WTC11 (cell line): Measurements from ENCODE around the gene TSHZ1. TPM values are rescaled to one million over a fixed set of nuclear protein-coding genes. Genes with fewer than 3 reads are reported as not detected.

ENCODE experiments used
- ATAC-seq: fragments of 200-7000 bp; cut with Tn5 transposase; 2 replicates; pipeline ENCODE4 v1.10.0; 2021; ENCODE audit warnings: mild to moderate bottlenecking, moderate library complexity
- CTCF ChIA-PET: fragments of 300-600 bp; sonication (Branson Sonifier 250); formaldehyde crosslinking; loops from one replicate; lab custom pipeline; 2021; ENCODE audit warnings: antibody characterized with exemption; lab: Charles Lee
- POLR2A ChIA-PET: fragments of 350-600 bp; sonication (Branson Sonifier 250); formaldehyde crosslinking; loops from one replicate; lab custom pipeline; 2021; ENCODE audit warnings: antibody characterized with exemption; lab: Charles Lee
- DNase-seq: peaks from one replicate; pipeline ENCODE4 v3.0.0; 2021; ENCODE audit warnings: low spot score
- H3K27ac Mint-ChIP-seq: 2 replicates; pipeline ENCODE4 v1.8.0; 2021; ENCODE audit warnings: mixed read lengths
- H3K27me3 Mint-ChIP-seq: 2 replicates; pipeline ENCODE4 v1.8.0; 2021; ENCODE audit warnings: low read depth, mild to moderate bottlenecking, moderate library complexity, mixed read lengths
- H3K36me3 Mint-ChIP-seq: 2 replicates; pipeline ENCODE4 v1.8.0; 2021; ENCODE audit warnings: mixed read lengths
- H3K4me1 Mint-ChIP-seq: 2 replicates; pipeline ENCODE4 v1.8.0; 2022; ENCODE audit warnings: mixed read lengths
- H3K4me3 Mint-ChIP-seq: 2 replicates; pipeline ENCODE4 v1.8.0; 2021; ENCODE audit warnings: mild to moderate bottlenecking, moderate library complexity, mixed read lengths
- H3K9me3 Mint-ChIP-seq: 2 replicates; pipeline ENCODE4 v1.8.0; 2021; ENCODE audit warnings: mixed read lengths
- CREB1 ChIP-seq: sonication (generic); formaldehyde crosslinking; IDR thresholded peaks from 2 replicates; pipeline ENCODE4 v1.8.0; 2023; ENCODE audit warnings: mild to moderate bottlenecking, missing genetic modification reagents
- ELF4 ChIP-seq: sonication (generic); formaldehyde crosslinking; IDR thresholded peaks from 2 replicates; pipeline ENCODE4 v1.8.1; 2022; ENCODE audit warnings: low read depth, mild to moderate bottlenecking, moderate library complexity, missing genetic modification reagents
- ESRRA ChIP-seq: sonication (generic); formaldehyde crosslinking; IDR thresholded peaks from 2 replicates; pipeline ENCODE4 v1.8.1; 2022; ENCODE audit warnings: mild to moderate bottlenecking, missing genetic modification reagents, borderline replicate concordance
- ETV6 ChIP-seq: sonication (generic); formaldehyde crosslinking; IDR thresholded peaks from 2 replicates; pipeline ENCODE4 v1.8.1; 2022; ENCODE audit warnings: mild to moderate bottlenecking, missing genetic modification reagents
- GRHL2 ChIP-seq: fragments of 250-450 bp; sonication (Bioruptor Pico); IDR thresholded peaks from 2 replicates; pipeline ENCODE4 v1.8.0; 2022; ENCODE audit warnings: mild to moderate bottlenecking, moderate library complexity; ENCODE audit not compliant: insufficient replicate concordance, severe bottlenecking
- HMGXB4 ChIP-seq: sonication (generic); formaldehyde crosslinking; IDR thresholded peaks from 2 replicates; pipeline ENCODE4 v1.8.1; 2023; ENCODE audit warnings: mild to moderate bottlenecking, moderate library complexity, missing genetic modification reagents
- NR1H2 ChIP-seq: sonication (generic); formaldehyde crosslinking; IDR thresholded peaks from 2 replicates; pipeline ENCODE4 v1.9.0; 2021; ENCODE audit warnings: mild to moderate bottlenecking, moderate library complexity, missing genetic modification reagents
- TEAD4 ChIP-seq: sonication (generic); formaldehyde crosslinking; IDR thresholded peaks from 2 replicates; pipeline ENCODE4 v1.8.0; 2022; ENCODE audit warnings: mild to moderate bottlenecking, missing genetic modification reagents
- TP53 ChIP-seq: sonication (generic); formaldehyde crosslinking; IDR thresholded peaks from 2 replicates; pipeline ENCODE4 v1.8.1; 2023; ENCODE audit warnings: mild to moderate bottlenecking, missing genetic modification reagents
- USF2 ChIP-seq: sonication (generic); formaldehyde crosslinking; IDR thresholded peaks from 2 replicates; pipeline ENCODE4 v1.8.1; 2023; ENCODE audit warnings: mild to moderate bottlenecking, missing genetic modification reagents, moderate library complexity
- ZNF232 ChIP-seq: sonication (generic); formaldehyde crosslinking; IDR thresholded peaks from 2 replicates; pipeline ENCODE4 v1.8.0; 2022; ENCODE audit warnings: mild to moderate bottlenecking, missing genetic modification reagents
- ZSCAN18 ChIP-seq: fragments of 250-450 bp; sonication (Bioruptor Pico); IDR thresholded peaks from 2 replicates; pipeline ENCODE4 v2.1.2; 2022; ENCODE audit warnings: mild to moderate bottlenecking, moderate library complexity
- total RNA-seq: library from RNA; stranded (reverse); gene quantifications from 3 replicates; pipeline ENCODE4 v1.2.3, GENCODE V29; 2021
- TF ChIP-seq, protein P1 (sequence below): sonication (generic); formaldehyde crosslinking; IDR thresholded peaks from 2 replicates; pipeline ENCODE4 v1.8.0; 2023; ENCODE audit warnings: missing genetic modification reagents, mild to moderate bottlenecking, borderline replicate concordance
- TF ChIP-seq, protein P2 (sequence below): fragments of 250-450 bp; sonication (Bioruptor Pico); IDR thresholded peaks from 2 replicates; pipeline ENCODE4 v1.9.0; 2021; ENCODE audit warnings: moderate library complexity, mild to moderate bottlenecking, inconsistent platforms, borderline replicate concordance
- TF ChIP-seq, protein P3 (sequence below): sonication (generic); formaldehyde crosslinking; IDR thresholded peaks from 2 replicates; pipeline ENCODE4 v1.8.0; 2022; ENCODE audit warnings: missing genetic modification reagents

Gene TSHZ1
- total RNA-seq, 1 experiment from 2014 or later, result 2.9 TPM

DNA sequence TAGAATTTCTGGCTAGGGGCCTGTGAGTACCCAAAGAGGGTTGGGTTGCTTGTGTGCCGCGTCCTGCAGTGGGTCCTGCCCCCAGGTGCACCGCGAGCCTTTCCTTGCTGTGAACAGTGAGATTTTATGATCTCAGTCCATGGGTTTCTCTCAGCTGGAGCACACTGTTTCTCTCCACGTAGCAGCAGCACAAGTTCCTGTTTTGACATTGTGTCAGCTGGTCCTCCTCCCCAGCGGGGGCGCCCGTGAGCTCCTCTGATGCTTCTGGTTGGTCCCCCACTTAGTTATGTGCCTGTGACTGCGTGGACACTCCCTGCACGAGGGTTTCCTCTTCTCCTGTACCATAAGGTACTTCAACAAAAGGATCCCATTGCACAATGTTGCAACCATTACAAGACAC lies 29.8 kb downstream of the TSHZ1 start (continued):
- TF ChIP-seq, protein P1, sequence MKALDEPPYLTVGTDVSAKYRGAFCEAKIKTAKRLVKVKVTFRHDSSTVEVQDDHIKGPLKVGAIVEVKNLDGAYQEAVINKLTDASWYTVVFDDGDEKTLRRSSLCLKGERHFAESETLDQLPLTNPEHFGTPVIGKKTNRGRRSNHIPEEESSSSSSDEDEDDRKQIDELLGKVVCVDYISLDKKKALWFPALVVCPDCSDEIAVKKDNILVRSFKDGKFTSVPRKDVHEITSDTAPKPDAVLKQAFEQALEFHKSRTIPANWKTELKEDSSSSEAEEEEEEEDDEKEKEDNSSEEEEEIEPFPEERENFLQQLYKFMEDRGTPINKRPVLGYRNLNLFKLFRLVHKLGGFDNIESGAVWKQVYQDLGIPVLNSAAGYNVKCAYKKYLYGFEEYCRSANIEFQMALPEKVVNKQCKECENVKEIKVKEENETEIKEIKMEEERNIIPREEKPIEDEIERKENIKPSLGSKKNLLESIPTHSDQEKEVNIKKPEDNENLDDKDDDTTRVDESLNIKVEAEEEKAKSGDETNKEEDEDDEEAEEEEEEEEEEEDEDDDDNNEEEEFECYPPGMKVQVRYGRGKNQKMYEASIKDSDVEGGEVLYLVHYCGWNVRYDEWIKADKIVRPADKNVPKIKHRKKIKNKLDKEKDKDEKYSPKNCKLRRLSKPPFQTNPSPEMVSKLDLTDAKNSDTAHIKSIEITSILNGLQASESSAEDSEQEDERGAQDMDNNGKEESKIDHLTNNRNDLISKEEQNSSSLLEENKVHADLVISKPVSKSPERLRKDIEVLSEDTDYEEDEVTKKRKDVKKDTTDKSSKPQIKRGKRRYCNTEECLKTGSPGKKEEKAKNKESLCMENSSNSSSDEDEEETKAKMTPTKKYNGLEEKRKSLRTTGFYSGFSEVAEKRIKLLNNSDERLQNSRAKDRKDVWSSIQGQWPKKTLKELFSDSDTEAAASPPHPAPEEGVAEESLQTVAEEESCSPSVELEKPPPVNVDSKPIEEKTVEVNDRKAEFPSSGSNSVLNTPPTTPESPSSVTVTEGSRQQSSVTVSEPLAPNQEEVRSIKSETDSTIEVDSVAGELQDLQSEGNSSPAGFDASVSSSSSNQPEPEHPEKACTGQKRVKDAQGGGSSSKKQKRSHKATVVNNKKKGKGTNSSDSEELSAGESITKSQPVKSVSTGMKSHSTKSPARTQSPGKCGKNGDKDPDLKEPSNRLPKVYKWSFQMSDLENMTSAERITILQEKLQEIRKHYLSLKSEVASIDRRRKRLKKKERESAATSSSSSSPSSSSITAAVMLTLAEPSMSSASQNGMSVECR (CRISPR knock-in tag), result no peak
- TF ChIP-seq ZSCAN18, result no peak
- no peak for TF ChIP-seq CREB1 (CRISPR knock-in tag)
- no peak for TF ChIP-seq TP53 (CRISPR knock-in tag)
- TF ChIP-seq ETV6, result no peak
- no peak for TF ChIP-seq USF2 (CRISPR knock-in tag)
- no peak for TF ChIP-seq TEAD4 (CRISPR knock-in tag)
- TF ChIP-seq GRHL2 (CRISPR knock-in tag), result no peak
- no peak for TF ChIP-seq HMGXB4 (CRISPR knock-in tag)

GRCh38 chr18:75241705-75242104 lies 31.1 kb downstream of the TSHZ1 start:
- no peak for ATAC-seq
- H3K36me3 Mint-ChIP-seq, result 0 out of 2 replicates have a peak, but pooled peaks cover 4% of the 10 kb centered on the region
- no peaks in the 10 kb centered on the region; the same call in 1 of the 2 replicates for H3K27me3 Mint-ChIP-seq
- H3K4me3 Mint-ChIP-seq, result no peak overlapping the region
- no peak for DNase-seq
- peaks cover 24% of the 10 kb centered on the region for H3K9me3 Mint-ChIP-seq
- no peak for TF ChIP-seq ELF4
- TF ChIP-seq, protein P2, sequence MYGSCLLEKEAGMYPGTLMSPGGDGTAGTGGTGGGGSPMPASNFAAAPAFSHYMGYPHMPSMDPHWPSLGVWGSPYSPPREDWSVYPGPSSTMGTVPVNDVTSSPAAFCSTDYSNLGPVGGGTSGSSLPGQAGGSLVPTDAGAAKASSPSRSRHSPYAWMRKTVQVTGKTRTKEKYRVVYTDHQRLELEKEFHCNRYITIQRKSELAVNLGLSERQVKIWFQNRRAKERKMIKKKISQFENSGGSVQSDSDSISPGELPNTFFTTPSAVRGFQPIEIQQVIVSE (CRISPR knock-in tag), result no peak
- TF ChIP-seq CREB1 (CRISPR knock-in tag), result no peak
- no peak for TF ChIP-seq ZNF232
- TF ChIP-seq ESRRA (CRISPR knock-in tag), result no peak
- TF ChIP-seq NR1H2 (CRISPR knock-in tag), result no peak
- TF ChIP-seq, protein P3, sequence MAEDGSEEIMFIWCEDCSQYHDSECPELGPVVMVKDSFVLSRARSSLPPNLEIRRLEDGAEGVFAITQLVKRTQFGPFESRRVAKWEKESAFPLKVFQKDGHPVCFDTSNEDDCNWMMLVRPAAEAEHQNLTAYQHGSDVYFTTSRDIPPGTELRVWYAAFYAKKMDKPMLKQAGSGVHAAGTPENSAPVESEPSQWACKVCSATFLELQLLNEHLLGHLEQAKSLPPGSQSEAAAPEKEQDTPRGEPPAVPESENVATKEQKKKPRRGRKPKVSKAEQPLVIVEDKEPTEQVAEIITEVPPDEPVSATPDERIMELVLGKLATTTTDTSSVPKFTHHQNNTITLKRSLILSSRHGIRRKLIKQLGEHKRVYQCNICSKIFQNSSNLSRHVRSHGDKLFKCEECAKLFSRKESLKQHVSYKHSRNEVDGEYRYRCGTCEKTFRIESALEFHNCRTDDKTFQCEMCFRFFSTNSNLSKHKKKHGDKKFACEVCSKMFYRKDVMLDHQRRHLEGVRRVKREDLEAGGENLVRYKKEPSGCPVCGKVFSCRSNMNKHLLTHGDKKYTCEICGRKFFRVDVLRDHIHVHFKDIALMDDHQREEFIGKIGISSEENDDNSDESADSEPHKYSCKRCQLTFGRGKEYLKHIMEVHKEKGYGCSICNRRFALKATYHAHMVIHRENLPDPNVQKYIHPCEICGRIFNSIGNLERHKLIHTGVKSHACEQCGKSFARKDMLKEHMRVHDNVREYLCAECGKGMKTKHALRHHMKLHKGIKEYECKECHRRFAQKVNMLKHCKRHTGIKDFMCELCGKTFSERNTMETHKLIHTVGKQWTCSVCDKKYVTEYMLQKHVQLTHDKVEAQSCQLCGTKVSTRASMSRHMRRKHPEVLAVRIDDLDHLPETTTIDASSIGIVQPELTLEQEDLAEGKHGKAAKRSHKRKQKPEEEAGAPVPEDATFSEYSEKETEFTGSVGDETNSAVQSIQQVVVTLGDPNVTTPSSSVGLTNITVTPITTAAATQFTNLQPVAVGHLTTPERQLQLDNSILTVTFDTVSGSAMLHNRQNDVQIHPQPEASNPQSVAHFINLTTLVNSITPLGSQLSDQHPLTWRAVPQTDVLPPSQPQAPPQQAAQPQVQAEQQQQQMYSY (CRISPR knock-in tag), result no peak
- TF ChIP-seq, all 79 proteins: peak for 0
- POLR2A ChIA-PET, result no interaction called here
- Mint-ChIP-seq H3K4me1 (no peaks in the 10 kb centered on the region), H3K27ac (no peak overlapping the region)
- CTCF ChIA-PET, result no interaction called here
